ENCODE results near the gene HDDC3. TPM values are rescaled to one million over a fixed set of nuclear protein-coding genes. Genes with fewer than 3 reads are reported as not detected.

Gene HDDC3
- polyA plus RNA-seq, 3 donors = 11.6 to 19.7 (median 14.8) TPM

GRCh38 chr15:90885432-90886290 is 46.7 kb downstream of the HDDC3 start:
- Histone ChIP-seq H3K4me1 (ENCODE audit: control insufficient read depth in 1 of 2, insufficient read depth in 2 of 2, low read length in 2 of 2) (peaks cover 31 to 56% of the 10 kb centered on the region in 2 donors), H3K36me3 (replicated peaks in 1 of 2; ENCODE audit: control insufficient read depth in 1 of 2, insufficient read depth in 2 of 2, low read length in 2 of 2) (peaks cover 61 to 69% of the 10 kb centered on the region in 2 donors), H3K79me2 (ENCODE audit: insufficient read depth, low read length) (peaks cover 87% of the 10 kb centered on the region), H3K27me3 (ENCODE audit: control insufficient read depth in 2 of 2, insufficient read depth in 2 of 2, low read length in 2 of 2) (no peaks in the 10 kb centered on the region), H3K27ac (ENCODE audit: low read depth in 1 of 2, low read length in 2 of 2) (peak overlapping the region; percentile 78 to 88), H3K4me3 (replicated peaks in 1 of 3; ENCODE audit: low read depth in 2 of 3, low read length in 3 of 3) (peak overlapping the region; percentile 69 to 99 (median 95)), H3K9me3 (replicated peaks in 1 of 2; ENCODE audit: control insufficient read depth in 1 of 2, insufficient read depth in 1 of 2, low read length in 2 of 2) (no peaks in the 10 kb centered on the region), H2AFZ (ENCODE audit: insufficient read depth, low read depth, low read length, poor library complexity, severe bottlenecking) (peak overlapping the region; percentile 79), H3K9ac (ENCODE audit: insufficient read depth, low read length, poor library complexity, severe bottlenecking) (peak overlapping the region; percentile 93), H3K4me2 (replicated peaks; ENCODE audit: extremely low read depth, low read length, poor library complexity, severe bottlenecking) (peak overlapping the region; percentile 96), H4K20me1 (ENCODE audit: insufficient read depth, low read length) (peaks cover 74% of the 10 kb centered on the region)
- Mint-ChIP-seq H3K27ac (peak overlapping the region; percentile 81 to 96 (median 94)), H3K4me1 (peaks cover 42% of the 10 kb centered on the region), H3K36me3 (peaks cover 44 to 64% of the 10 kb centered on the region in 2 donors), H3K4me3 (peak overlapping the region; percentile 93 to 98), H3K9me3 (no peaks in the 10 kb centered on the region), H3K27me3 (ENCODE audit: low read depth in 3 of 3) (peaks cover 0 to 1% (median 0%) of the 10 kb centered on the region in 3 donors)
- WGBS (ENCODE audit: insufficient coverage) = 1% methylated on average over 15 of the region's 23 CpGs
- DNase-seq = peak; percentile 80 to 88 (median 83)
- intact Hi-C loops (cut with micrococcal nuclease) = loop anchor here (1.0 to 10.0 kb wide), 5 partner anchors 17 to 239 kb away; partner anchors contain the start of genes BLM (in 1 of the 2) and FURIN (in 1 of the 2)
- TF ChIP-seq, protein P1, sequence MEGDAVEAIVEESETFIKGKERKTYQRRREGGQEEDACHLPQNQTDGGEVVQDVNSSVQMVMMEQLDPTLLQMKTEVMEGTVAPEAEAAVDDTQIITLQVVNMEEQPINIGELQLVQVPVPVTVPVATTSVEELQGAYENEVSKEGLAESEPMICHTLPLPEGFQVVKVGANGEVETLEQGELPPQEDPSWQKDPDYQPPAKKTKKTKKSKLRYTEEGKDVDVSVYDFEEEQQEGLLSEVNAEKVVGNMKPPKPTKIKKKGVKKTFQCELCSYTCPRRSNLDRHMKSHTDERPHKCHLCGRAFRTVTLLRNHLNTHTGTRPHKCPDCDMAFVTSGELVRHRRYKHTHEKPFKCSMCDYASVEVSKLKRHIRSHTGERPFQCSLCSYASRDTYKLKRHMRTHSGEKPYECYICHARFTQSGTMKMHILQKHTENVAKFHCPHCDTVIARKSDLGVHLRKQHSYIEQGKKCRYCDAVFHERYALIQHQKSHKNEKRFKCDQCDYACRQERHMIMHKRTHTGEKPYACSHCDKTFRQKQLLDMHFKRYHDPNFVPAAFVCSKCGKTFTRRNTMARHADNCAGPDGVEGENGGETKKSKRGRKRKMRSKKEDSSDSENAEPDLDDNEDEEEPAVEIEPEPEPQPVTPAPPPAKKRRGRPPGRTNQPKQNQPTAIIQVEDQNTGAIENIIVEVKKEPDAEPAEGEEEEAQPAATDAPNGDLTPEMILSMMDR (IDR thresholded peaks at IDR 0.05) = peak; percentile 100

GRCh38 chr15:90884719-90885431 is 47.5 kb downstream of the HDDC3 start:
- H4K20me1 ChIP-seq (ENCODE audit: insufficient read depth, low read length) = peaks cover 72% of the 10 kb centered on the region
- Mint-ChIP-seq H3K4me1 (peaks cover 42% of the 10 kb centered on the region), H3K27me3 (ENCODE audit: low read depth in 3 of 3) (peaks cover 0 to 1% (median 0%) of the 10 kb centered on the region in 3 donors), H3K27ac (peak overlapping the region; percentile 81 to 96 (median 94)), H3K36me3 (peaks cover 45 to 65% of the 10 kb centered on the region in 2 donors), H3K4me3 (peak overlapping the region; percentile 93 to 98), H3K9me3 (no peaks in the 10 kb centered on the region)
- H3K4me3 ChIP-seq (replicated peaks in 1 of 3; ENCODE audit: low read depth in 2 of 3, low read length in 3 of 3) = peak overlapping the region; percentile 69 to 99 (median 95)
- intact Hi-C loops (cut with micrococcal nuclease) = loop anchor here (2.0 to 10.0 kb wide), 3 partner anchors 16 to 183 kb away; partner anchors contain the start of genes BLM (in 1 of the 2) and FURIN (in 1 of the 2)
- H3K27me3 ChIP-seq (ENCODE audit: control insufficient read depth in 2 of 2, insufficient read depth in 2 of 2, low read length in 2 of 2) = no peaks in the 10 kb centered on the region
- no peak for DNase-seq
- peak overlapping the region; percentile 96 for H3K4me2 ChIP-seq (replicated peaks; ENCODE audit: extremely low read depth, low read length, poor library complexity, severe bottlenecking)
- H3K79me2 ChIP-seq (ENCODE audit: insufficient read depth, low read length) = peaks cover 80% of the 10 kb centered on the region
- 4% methylated on average over 10 of the region's 16 CpGs for WGBS (ENCODE audit: insufficient coverage)
- H2AFZ ChIP-seq (ENCODE audit: insufficient read depth, low read depth, low read length, poor library complexity, severe bottlenecking) = peak overlapping the region; percentile 79
- H3K9ac ChIP-seq (ENCODE audit: insufficient read depth, low read length, poor library complexity, severe bottlenecking) = peak overlapping the region; percentile 93
- peaks cover 61 to 69% of the 10 kb centered on the region in 2 donors for H3K36me3 ChIP-seq (replicated peaks in 1 of 2; ENCODE audit: control insufficient read depth in 1 of 2, insufficient read depth in 2 of 2, low read length in 2 of 2)
- H3K4me1 ChIP-seq (ENCODE audit: control insufficient read depth in 1 of 2, insufficient read depth in 2 of 2, low read length in 2 of 2) = peaks cover 31 to 56% of the 10 kb centered on the region in 2 donors
- TF ChIP-seq, protein P1 (IDR thresholded peaks at IDR 0.05) = no peak
- no peaks in the 10 kb centered on the region for H3K9me3 ChIP-seq (replicated peaks in 1 of 2; ENCODE audit: control insufficient read depth in 1 of 2, insufficient read depth in 1 of 2, low read length in 2 of 2)
- H3K27ac ChIP-seq (ENCODE audit: low read depth in 1 of 2, low read length in 2 of 2) = peak overlapping the region; percentile 78 to 88
